K562 (cell line): ENCODE results near the gene ART4. TPM values are rescaled to one million over a fixed set of nuclear protein-coding genes. Genes with fewer than 3 reads are reported as not detected.

Experiments used
- ATAC-seq: fragments of 200-7000 bp; cut with Tn5 transposase; 3 replicates; pipeline ENCODE4 v1.9.1; 2020; ENCODE audit warnings: moderate library complexity
- BruUV-seq: library from RNA; stranded (reverse); fragments of 400-500 nt; replicated peaks from 2 replicates; lab custom pipeline; 2021; lab: Mats Ljungman, UMichigan
- CTCF ChIA-PET: fragments of 300-600 bp; formaldehyde crosslinking; extraction: SDS; loops from one replicate; lab custom pipeline; 2021; ENCODE audit warnings: low intra/inter-chr PET ratio; lab: Yijun Ruan, JAX
- POLR2A ChIA-PET: fragments of 300-600, 350-650 bp; sonication (Branson Sonifier 250); formaldehyde crosslinking; extraction: SDS; loops from one replicate; lab custom pipeline; 2021; ENCODE audit warnings: antibody characterized with exemption, inconsistent platforms; lab: Yijun Ruan, JAX
- DNase-seq, 4 experiments: peaks; one replicate each; pipeline versions ENCODE4 v3.0.0 to v3.0.0-alpha.2; 2011 to 2018; ENCODE audit warnings: low spot score in 3 of 4, mixed read lengths in 3 of 4; ENCODE audit errors: extremely low read depth in 1 of 4
- FAIRE-seq: peaks from 2 replicates; lab custom pipeline; 2011; peaks lifted over from hg19 to GRCh38; lab: Jason Lieb, UNC
- H2AFZ ChIP-seq: 2 replicates; pipeline ENCODE4 v1.6.0; 2011; ENCODE audit warnings: low read depth, low read length, control low read depth, inconsistent platforms
- H3K27ac ChIP-seq: fragments of 200-600 bp; 3 replicates; pipeline ENCODE4 v1.8.0; 2011; ENCODE audit warnings: low read depth, mild to moderate bottlenecking, control low read depth, inconsistent platforms, low read length, moderate library complexity, mixed read lengths; ENCODE audit errors: extremely low read depth
- H3K27me3 ChIP-seq, 2 experiments: fragments of 300-600 bp in 1 of 2; 2 replicates in 1 of 2; 3 replicates in 1 of 2; pipeline versions ENCODE4 v1.6.0 to v1.8.0; 2011; ENCODE audit warnings: inconsistent platforms in 2 of 2, low read length in 2 of 2, mild to moderate bottlenecking in 1 of 2, mixed read lengths in 1 of 2, moderate library complexity in 1 of 2; ENCODE audit not compliant: control insufficient read depth in 2 of 2, insufficient read depth in 2 of 2
- H3K36me3 ChIP-seq: fragments of 300-600 bp; 3 replicates; pipeline ENCODE4 v1.8.0; 2011; ENCODE audit warnings: mild to moderate bottlenecking, low read length, inconsistent platforms; ENCODE audit not compliant: control insufficient read depth, insufficient read depth
- H3K4me1 ChIP-seq, 2 experiments: fragments of 200-600 bp in 1 of 2; replicated peaks in 1 of 2; 2 replicates in 1 of 2; 3 replicates in 1 of 2; pipeline versions ENCODE4 v1.5.1 to v1.8.0; 2011; ENCODE audit warnings: inconsistent platforms in 2 of 2, low read length in 2 of 2, mild to moderate bottlenecking in 1 of 2, mixed read lengths in 1 of 2, moderate library complexity in 1 of 2; ENCODE audit not compliant: control insufficient read depth in 2 of 2, insufficient read depth in 2 of 2
- H3K4me2 ChIP-seq: 2 replicates; pipeline ENCODE4 v1.6.1; 2011; ENCODE audit warnings: low read length, control low read depth, inconsistent platforms, mixed read lengths; ENCODE audit not compliant: insufficient read depth
- H3K4me3 ChIP-seq: fragments of 200-600 bp; sonication (generic), shearing (Covaris generic); 2 replicates; pipeline ENCODE4 v1.5.1; 2016; ENCODE audit warnings: control low read depth, inconsistent platforms
- H3K79me2 ChIP-seq: fragments of 200-600 bp; 3 replicates; pipeline ENCODE4 v1.8.0; 2011; ENCODE audit warnings: low read length, inconsistent platforms; ENCODE audit not compliant: control insufficient read depth, insufficient read depth
- H3K9ac ChIP-seq, 2 experiments: 2 replicates each; pipeline versions ENCODE4 v1.6.0 to v1.6.1; 2011; ENCODE audit warnings: low read depth in 2 of 2, low read length in 2 of 2, control low read depth in 1 of 2, inconsistent platforms in 1 of 2, mild to moderate bottlenecking in 1 of 2, mixed read lengths in 1 of 2; ENCODE audit not compliant: insufficient read depth in 1 of 2
- H3K9me1 ChIP-seq: one replicate; pipeline ENCODE4 v1.6.0; 2011; ENCODE audit warnings: inconsistent platforms, mild to moderate bottlenecking, low read length, moderate library complexity; ENCODE audit not compliant: control insufficient read depth, insufficient read depth
- H3K9me3 ChIP-seq: replicated peaks from 2 replicates; pipeline ENCODE4 v1.5.1; 2011; ENCODE audit warnings: low read depth, low read length, inconsistent platforms; ENCODE audit not compliant: control insufficient read depth, insufficient read depth
- H4K20me1 ChIP-seq: replicated peaks from 2 replicates; pipeline ENCODE4 v1.6.1; 2011; ENCODE audit warnings: low read length, inconsistent platforms, mixed read lengths; ENCODE audit not compliant: control insufficient read depth, insufficient read depth
- CTCFL ChIP-seq: IDR thresholded peaks from 2 replicates; pipeline ENCODE4 v1.6.1; 2011; ENCODE audit warnings: borderline replicate concordance, low read depth, mild to moderate bottlenecking, moderate library complexity, low read length; ENCODE audit not compliant: insufficient read depth, poor library complexity, severe bottlenecking
- HDAC1 ChIP-seq, 2 experiments: fragments of 450-650 bp; IDR thresholded peaks; 2 replicates each; pipeline ENCODE4 v1.6.1; 2016 to 2017; ENCODE audit warnings: inconsistent platforms in 1 of 2, mild to moderate bottlenecking in 1 of 2, moderate library complexity in 1 of 2
- HDAC8 ChIP-seq: fragments of 450-650 bp; IDR thresholded peaks from 2 replicates; pipeline ENCODE4 v1.6.1; 2016; ENCODE audit warnings: mild to moderate bottlenecking, missing genetic modification characterization, moderate library complexity, missing compliant biosample characterization
- ILF3 ChIP-seq: fragments of 450-650 bp; IDR thresholded peaks from 2 replicates; pipeline ENCODE4 v1.6.1; 2018; ENCODE audit warnings: antibody characterized with exemption, mild to moderate bottlenecking, moderate library complexity, borderline replicate concordance
- PREB ChIP-seq: sonication (generic); formaldehyde crosslinking; IDR thresholded peaks from 2 replicates; pipeline ENCODE4 v1.8.1; 2023; ENCODE audit warnings: mild to moderate bottlenecking, missing genetic modification reagents
- PYGO2 ChIP-seq: fragments of 450-650 bp; IDR thresholded peaks from 2 replicates; pipeline ENCODE4 v1.6.1; 2016; ENCODE audit warnings: mild to moderate bottlenecking, missing genetic modification characterization, moderate library complexity, missing compliant biosample characterization
- RBM34 ChIP-seq: fragments of 200-400 bp; formaldehyde crosslinking; IDR thresholded peaks from 2 replicates; pipeline ENCODE4 v1.6.1; 2018; ENCODE audit warnings: low read length, borderline replicate concordance; ENCODE audit not compliant: insufficient read depth
- TSC22D4 ChIP-seq: fragments of 450-650 bp; IDR thresholded peaks from 2 replicates; pipeline ENCODE4 v1.6.1; 2016; ENCODE audit warnings: missing genetic modification characterization, missing biosample characterization, control low read depth
- ZNF133 ChIP-seq: fragments of 250-450 bp; sonication (Bioruptor Pico); IDR thresholded peaks from 2 replicates; pipeline ENCODE4 v1.4.0; 2020; ENCODE audit warnings: mild to moderate bottlenecking
- ZNF354B ChIP-seq: fragments of 250-450 bp; sonication (Bioruptor Pico); IDR thresholded peaks from 2 replicates; pipeline ENCODE4 v1.4.0; 2020
- ZSCAN32 ChIP-seq: fragments of 450-650 bp; formaldehyde crosslinking; IDR thresholded peaks from 2 replicates; pipeline ENCODE4 v1.4.0; 2020; ENCODE audit warnings: mild to moderate bottlenecking, moderate library complexity
- WGBS: fragments of 100-300 bp; shearing (Covaris generic); methylation state at CpG from one replicate; pipeline ENCODE4 v1.1.6; 2016; ENCODE audit warnings: low coverage, mixed read lengths; ENCODE audit not compliant: insufficient coverage; ENCODE audit errors: missing lambda C conversion rate; 5-methylcytosine and 5-hydroxymethylcytosine counted together
- in situ Hi-C: fragments of 300-500 bp; cut with MboI; formaldehyde crosslinking; loops from 4 replicates; pipeline ENCODE4 v1.15.0; 2018; ENCODE audit warnings: inconsistent platforms, mixed read lengths
- intact Hi-C: fragments of 100-400 bp; cut with micrococcal nuclease; formaldehyde crosslinking; loops from 2 replicates; pipeline ENCODE4 v1.14.2; 2022
- polyA plus RNA-seq, 8 experiments: library from polyadenylated mRNA; depleted of rRNA in 4 of 8; stranded (reverse) in 5 of 8; unstranded in 3 of 8; fragments of >200 nt; fragmentation: Nextera tagmentation in 2 of 8; fragmentation: Illumina TruSeq in 1 of 8; extraction: Ambion mirVana in 2 of 8; extraction: Trizol in 1 of 8; gene quantifications; 2 replicates each; pipeline versions ENCODE4 v1.2.1 to v1.2.3, GENCODE V29; 2011 to 2014; ENCODE audit warnings: inconsistent platforms in 1 of 8, missing spikeins in 1 of 8
- total RNA-seq, 7 experiments: library from RNA; depleted of rRNA in 6 of 7; stranded (reverse); fragments of >200 nt in 6 of 7; fragmentation: Illumina TruSeq in 2 of 7; extraction: Trizol in 2 of 7; gene quantifications; 2 replicates each; pipeline versions ENCODE4 v1.2.1 to v1.2.3, GENCODE V29; 2011 to 2021; ENCODE audit warnings: low replicate concordance in 1 of 7
- TF ChIP-seq, protein P1 (sequence below): sonication (generic); formaldehyde crosslinking; IDR thresholded peaks from 2 replicates; pipeline ENCODE4 v1.9.0; 2022; ENCODE audit warnings: mild to moderate bottlenecking, missing genetic modification reagents
- TF ChIP-seq, protein P2 (sequence below), 2 experiments: fragments of 450-650 bp in 1 of 2; sonication (generic) in 1 of 2; formaldehyde crosslinking; conservative IDR thresholded peaks; 2 replicates each; pipeline versions ENCODE4 v1.4.0 to v1.8.1; 2020 to 2022; ENCODE audit warnings: mild to moderate bottlenecking in 1 of 2, missing genetic modification reagents in 1 of 2

The ART4 gene
- total and polyA plus RNA-seq, 9 of the 15 experiments (the other 6 are each of a cell fraction or from before 2014, with no cell fraction given), result 0.07 TPM; not detected in 8

- Histone ChIP-seq H3K27me3 (no peaks in the 10 kb centered on the region), H3K4me1 (no peaks in the 10 kb centered on the region), H2AFZ (no peak overlapping the region), H4K20me1 (no peaks in the 10 kb centered on the region), H3K79me2 (no peaks in the 10 kb centered on the region), H3K27ac (no peak overlapping the region), H3K9me1 (no peaks in the 10 kb centered on the region), H3K9me3 (no peaks in the 10 kb centered on the region), H3K9ac (no peak overlapping the region), H3K4me2 (no peak overlapping the region), H3K4me3 (no peak overlapping the region), H3K36me3 (no peaks in the 10 kb centered on the region)
- DNase-seq (no peak), ATAC-seq (no peak), FAIRE-seq (no peak)
- POLR2A ChIA-PET, result interaction anchor here (1.1 kb wide), 1 partner anchor 185 kb away, joined by 3 read pairs; no protein-coding TSS in a partner anchor
- TF ChIP-seq HDAC8 (tag), result no peak
- no peak for TF ChIP-seq ZNF133 (CRISPR knock-in tag)
- no peak for TF ChIP-seq HDAC1 (IDR thresholded peaks at IDR 0.05)
- TF ChIP-seq, protein P1, sequence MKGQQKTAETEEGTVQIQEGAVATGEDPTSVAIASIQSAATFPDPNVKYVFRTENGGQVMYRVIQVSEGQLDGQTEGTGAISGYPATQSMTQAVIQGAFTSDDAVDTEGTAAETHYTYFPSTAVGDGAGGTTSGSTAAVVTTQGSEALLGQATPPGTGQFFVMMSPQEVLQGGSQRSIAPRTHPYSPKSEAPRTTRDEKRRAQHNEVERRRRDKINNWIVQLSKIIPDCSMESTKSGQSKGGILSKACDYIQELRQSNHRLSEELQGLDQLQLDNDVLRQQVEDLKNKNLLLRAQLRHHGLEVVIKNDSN (CRISPR knock-in tag), result no peak
- TF ChIP-seq, protein P2, sequence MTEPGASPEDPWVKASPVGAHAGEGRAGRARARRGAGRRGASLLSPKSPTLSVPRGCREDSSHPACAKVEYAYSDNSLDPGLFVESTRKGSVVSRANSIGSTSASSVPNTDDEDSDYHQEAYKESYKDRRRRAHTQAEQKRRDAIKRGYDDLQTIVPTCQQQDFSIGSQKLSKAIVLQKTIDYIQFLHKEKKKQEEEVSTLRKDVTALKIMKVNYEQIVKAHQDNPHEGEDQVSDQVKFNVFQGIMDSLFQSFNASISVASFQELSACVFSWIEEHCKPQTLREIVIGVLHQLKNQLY (CRISPR knock-in tag; conservative IDR thresholded peaks at IDR 0.05), result no peak
- TF ChIP-seq TSC22D4 (tag), result no peak
- TF ChIP-seq ZNF354B (CRISPR knock-in tag), result no peak
- TF ChIP-seq PREB (CRISPR knock-in tag), result no peak
- no peak for TF ChIP-seq CTCFL
- TF ChIP-seq ZSCAN32, result no peak
- TF ChIP-seq ILF3, result no peak
- TF ChIP-seq RBM34, result no peak
- no peak for TF ChIP-seq PYGO2 (tag)
- 28% methylated on average over 5 of the region's 5 CpGs for WGBS
- no TSS peak for BruUV-seq
- CTCF ChIA-PET, result interaction anchor here (0.8 to 2.4 kb wide), 3 partner anchors 185 to 1047 kb away, joined by 3 to 12 read pairs (median 3); no protein-coding TSS in a partner anchor
- intact Hi-C loops (loop anchor here (10.0 kb wide), 1 partner anchor 184 kb away; no protein-coding TSS in a partner anchor), in situ Hi-C loops (loop anchor here (25.0 kb wide), 1 partner anchor 1077 kb away; the partner anchor contains the start of gene STRAP)
Measured at GRCh38 chr12:14810167-14810952, 33.0 kb downstream of the ART4 start.
